Esophagus muscularis mucosa (tissue), 4 donors: ENCODE data around the gene HLCS. TPM values are rescaled to one million over a fixed set of nuclear protein-coding genes. Genes with fewer than 3 reads are reported as not detected.
A peak's percentile ranks its signal among the peaks of the same experiment; 100 is the strongest.

Source experiments
- DNase-seq: peaks from one replicate; pipeline ENCODE4 v3.0.0-alpha.2; 2017; ENCODE audit errors: extremely low spot score
- H3K27ac ChIP-seq, 4 donors: fragments of 200-600 bp; sonication (generic); replicated peaks in 1 of 4; 1 replicate in 3 of 4; 2 replicates in 1 of 4; pipeline ENCODE4 v1.5.1; 2016 to 2019; ENCODE audit warnings: mild to moderate bottlenecking in 1 of 4
- H3K27me3 ChIP-seq, 4 donors: fragments of 200-600 bp; sonication (generic); one replicate each; pipeline versions ENCODE4 v1.5.1 to v1.6.0; 2016 to 2019
- H3K36me3 ChIP-seq, 4 donors: fragments of 200-600 bp; sonication (generic); one replicate each; pipeline ENCODE4 v1.5.1; 2016 to 2019
- H3K4me1 ChIP-seq, 4 donors: fragments of 200-600 bp; sonication (generic); one replicate each; pipeline ENCODE4 v1.5.1; 2016 to 2019
- H3K4me3 ChIP-seq, 4 donors: fragments of 200-600 bp; sonication (generic); 1 replicate in 2 of 4; 2 replicates in 2 of 4; pipeline ENCODE4 v1.5.1; 2016 to 2019; ENCODE audit warnings: mild to moderate bottlenecking in 4 of 4, moderate library complexity in 1 of 4
- H3K9me3 ChIP-seq, 4 donors: fragments of 200-600 bp; sonication (generic); 1 replicate in 3 of 4; 2 replicates in 1 of 4; pipeline ENCODE4 v1.5.1; 2016 to 2019
- CTCF ChIP-seq, 3 experiments: fragments of 200-600 bp in 2 of 3; fragments of 450-650 bp in 1 of 3; sonication (generic) in 2 of 3; IDR thresholded peaks; one replicate each; pipeline ENCODE4 v1.5.1; 2017 to 2019; ENCODE audit warnings: antibody characterized with exemption in 3 of 3, mild to moderate bottlenecking in 2 of 3, moderate library complexity in 1 of 3
- EP300 ChIP-seq: sonication (generic); formaldehyde crosslinking; IDR thresholded peaks from one replicate; pipeline ENCODE4 v1.6.1; 2017; ENCODE audit warnings: antibody characterized with exemption
- POLR2A ChIP-seq: fragments of 450-650 bp; IDR thresholded peaks from one replicate; pipeline ENCODE4 v1.6.1; 2017; ENCODE audit warnings: antibody characterized with exemption, moderate library complexity, mild to moderate bottlenecking, low read depth
- POLR2AphosphoS5 ChIP-seq, 2 donors: sonication (generic); formaldehyde crosslinking; IDR thresholded peaks; one replicate each; pipeline ENCODE4 v1.6.1; 2017; ENCODE audit warnings: antibody characterized with exemption in 2 of 2
- WGBS: methylation state at CpG from one replicate; pipeline ENCODE4 v1.1.5; 2018; 5-methylcytosine and 5-hydroxymethylcytosine counted together
- intact Hi-C: fragments of 100-400 bp; cut with DNase I; formaldehyde crosslinking; loops from one replicate; pipeline ENCODE4 v1.15.1; 2023
- total RNA-seq, 4 donors: library from RNA; depleted of rRNA; stranded (reverse); fragments of >200 nt; gene quantifications; one replicate each; pipeline versions ENCODE4 v1.1.0 to v1.2.1, GENCODE V29; 2016

HLCS gene
- total RNA-seq, 4 donors from 2014 or later: 15.9 to 25.3 (median 22.0) TPM

GRCh38 chr21:36864974-36865373 is 101.5 kb downstream of the HLCS start:
- Histone ChIP-seq H3K27me3 (no peaks in the 10 kb centered on the region), H3K27ac (no peak overlapping the region), H3K4me1 (peaks cover 3 to 21% (median 11%) of the 10 kb centered on the region in 4 donors), H3K9me3 (no peaks in the 10 kb centered on the region), H3K36me3 (no peaks in the 10 kb centered on the region), H3K4me3 (no peak overlapping the region)
- 94% methylated on average over 9 of the region's 10 CpGs for WGBS
- DNase-seq: peak; percentile 78
- no peak for TF ChIP-seq POLR2AphosphoS5 (IDR thresholded peaks at IDR 0.05)
- no peak for TF ChIP-seq EP300
- no peak for TF ChIP-seq CTCF (IDR thresholded peaks at IDR 0.05)
- TF ChIP-seq POLR2A: no peak
- intact Hi-C loops: no loop called here

DNA sequence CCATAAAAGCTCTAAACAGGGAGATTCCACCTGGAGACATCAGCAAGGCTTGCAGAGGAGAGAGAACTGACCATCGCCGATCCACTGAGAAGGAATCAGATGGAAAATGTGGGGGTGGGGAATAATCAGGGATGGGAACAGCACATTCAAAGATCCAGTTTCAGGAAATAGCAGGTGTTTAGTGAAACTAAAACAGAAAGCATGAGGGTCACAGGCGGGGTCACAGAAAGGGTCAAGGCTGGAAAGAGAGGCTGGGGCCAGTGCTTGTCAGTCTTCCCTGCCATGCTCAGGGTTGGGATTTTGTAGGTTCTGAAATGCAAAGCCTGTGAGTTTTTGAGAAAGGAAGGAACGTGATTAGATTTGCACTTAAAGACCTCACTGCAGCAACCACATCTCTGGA is 103.2 kb downstream of the HLCS start:
- TF ChIP-seq POLR2A (no peak), EP300 (no peak), CTCF (IDR thresholded peaks at IDR 0.05) (no peak), POLR2AphosphoS5 (IDR thresholded peaks at IDR 0.05) (no peak)

DNA sequence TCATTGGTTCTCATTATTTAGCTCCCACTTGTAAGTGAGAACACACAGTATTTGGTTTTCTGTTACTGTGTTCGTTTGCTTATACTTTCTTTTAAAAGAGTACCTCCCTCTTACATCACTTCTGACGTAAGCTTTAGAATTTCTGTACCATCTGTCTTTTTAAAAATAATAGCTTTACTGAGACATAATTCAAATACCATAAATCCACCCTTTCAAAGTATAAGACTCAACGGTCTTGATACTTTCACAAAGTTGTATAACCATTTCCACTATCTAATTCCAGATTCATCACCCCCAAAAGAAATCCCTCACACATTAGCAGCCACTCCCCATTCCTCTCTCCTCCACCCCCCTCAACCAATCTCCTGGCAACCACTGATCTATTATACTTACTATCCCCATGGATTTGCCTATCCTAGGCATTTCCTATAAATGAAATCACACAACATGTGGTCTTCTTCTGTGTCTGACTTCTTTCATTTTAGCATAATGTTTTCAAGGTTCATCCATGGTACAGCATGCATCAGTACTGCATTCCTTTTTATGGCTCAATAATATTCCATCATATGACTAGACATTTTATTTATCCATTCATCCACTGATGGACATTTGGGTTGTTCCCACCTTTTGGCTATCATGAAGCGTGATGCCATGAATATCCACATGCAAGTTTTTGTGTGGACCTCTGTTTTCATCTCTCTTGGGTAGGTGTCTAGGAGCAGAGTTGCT is 104.7 kb downstream of the HLCS start:
- Histone ChIP-seq H3K4me3 (no peak overlapping the region), H3K36me3 (no peaks in the 10 kb centered on the region), H3K9me3 (no peaks in the 10 kb centered on the region), H3K27ac (no peak overlapping the region), H3K27me3 (no peaks in the 10 kb centered on the region), H3K4me1 (peaks cover 3 to 18% (median 13%) of the 10 kb centered on the region in 4 donors)
- WGBS: 92% methylated on average over 4 of the region's 4 CpGs
- TF ChIP-seq POLR2AphosphoS5 (IDR thresholded peaks at IDR 0.05) (no peak), CTCF (IDR thresholded peaks at IDR 0.05) (no peak), POLR2A (no peak), EP300 (no peak)
- intact Hi-C loops: no loop called here
- DNase-seq: no peak

More for the DNA sequence above, 103.2 kb downstream of the HLCS start:
- Histone ChIP-seq H3K9me3 (no peaks in the 10 kb centered on the region), H3K36me3 (no peaks in the 10 kb centered on the region), H3K4me3 (no peak overlapping the region), H3K27me3 (no peaks in the 10 kb centered on the region), H3K27ac (no peak overlapping the region), H3K4me1 (peaks cover 3 to 26% (median 13%) of the 10 kb centered on the region in 4 donors)
- DNase-seq: no peak
- WGBS: 93% methylated on average over 4 of the region's 4 CpGs
- intact Hi-C loops: no loop called here

- peaks cover 3 to 18% (median 13%) of the 10 kb centered on the region in 4 donors for H3K4me1 ChIP-seq
- TF ChIP-seq POLR2AphosphoS5 (IDR thresholded peaks at IDR 0.05): no peak
- TF ChIP-seq EP300: no peak
- no peak for TF ChIP-seq POLR2A
- TF ChIP-seq CTCF (IDR thresholded peaks at IDR 0.05): no peak
- WGBS: 64% methylated on average over 8 of the region's 8 CpGs
- intact Hi-C loops: no loop called here
- DNase-seq: no peak
- no peaks in the 10 kb centered on the region for H3K36me3 ChIP-seq
- H3K9me3 ChIP-seq: no peaks in the 10 kb centered on the region
- H3K27me3 ChIP-seq: no peaks in the 10 kb centered on the region
- no peak overlapping the region for H3K4me3 ChIP-seq
- H3K27ac ChIP-seq: peak overlapping the region in 2 of 4 donors; percentile 20 to 50
Measured at GRCh38 chr21:36860736-36861594, 105.5 kb downstream of the HLCS start.
